ENCODE results near the gene FNDC3A. TPM values are rescaled to one million over a fixed set of nuclear protein-coding genes. Genes with fewer than 3 reads are reported as not detected.
A peak's percentile ranks its signal among the peaks of the same experiment; 100 is the strongest.

FNDC3A gene
- total RNA-seq, 1 donor from 2014 or later = 41.6 TPM

GRCh38 chr13:49247643-49248621, 272.2 kb downstream of the FNDC3A start, which contains the start of gene CDADC1:
Gene CDADC1, plus strand, starts transcription at chr13:49247925. Its CDS starts 113 bp downstream, at chr13:49248038.
- peak; percentile 98 for DNase-seq (ENCODE audit: low read depth)

- DNase-seq (ENCODE audit: low read depth) = no peak
Measured at GRCh38 chr13:49248622-49249002, 272.9 kb downstream of the FNDC3A start.

- DNase-seq (ENCODE audit: low read depth) = no peak
Measured at GRCh38 chr13:49251326-49251725, 275.6 kb downstream of the FNDC3A start.

- DNase-seq (ENCODE audit: low read depth) = no peak
Measured at GRCh38 chr13:49253310-49253709, 277.6 kb downstream of the FNDC3A start.

- DNase-seq (ENCODE audit: low read depth) = no peak
Measured at GRCh38 chr13:49254007-49254406, 278.3 kb downstream of the FNDC3A start.

- DNase-seq (ENCODE audit: low read depth) = peak; percentile 67
Measured at GRCh38 chr13:49256841-49257240, 281.1 kb downstream of the FNDC3A start.

GRCh38 chr13:49258089-49258796, 282.5 kb downstream of the FNDC3A start:
- DNase-seq (ENCODE audit: low read depth) = no peak

Other genes with a start within 250 kb of the FNDC3A start
- gene MLNR, start 244.4 kb downstream of the FNDC3A start, total RNA-seq = not detected in 2 replicates